H1 (cell line): ENCODE data around the gene PEAK3. TPM values are rescaled to one million over a fixed set of nuclear protein-coding genes. Genes with fewer than 3 reads are reported as not detected.

Experiments
- CEBPB ChIP-seq: IDR thresholded peaks from 2 replicates; pipeline ENCODE4 v1.6.1; 2012; ENCODE audit warnings: low read depth, low read length
- polyA plus RNA-seq, 7 experiments: library from polyadenylated mRNA; depleted of rRNA in 3 of 7; stranded (reverse) in 5 of 7; unstranded in 2 of 7; fragments of >200 nt in 5 of 7; fragments of 200-250 nt in 2 of 7; gene quantifications; 1 replicate in 5 of 7; 2 replicates in 1 of 7; 4 replicates in 1 of 7; pipeline versions ENCODE4 v1.2.1 to v1.2.3, GENCODE V29; 2011 to 2013; ENCODE audit warnings: missing spikeins in 2 of 7, mixed read lengths in 2 of 7
- total RNA-seq: library from RNA; stranded (reverse); fragmentation: NEBNext Ultra II Directional; extraction: Animal tissue kit (Norgen Biotek cat#: 25700); gene quantifications from 2 replicates; pipeline ENCODE4 v1.2.1, GENCODE V29; 2021

The PEAK3 gene
- total and polyA plus RNA-seq, 2 of the 8 experiments (the other 6 are each of a cell fraction or from before 2014, with no cell fraction given): not detected

GRCh38 chr19:2268861-2269243 lies 13.1 kb downstream of the PEAK3 start (continued):
- TF ChIP-seq CEBPB: no peak
